ENCODE data around the gene CENPO. TPM values are rescaled to one million over a fixed set of nuclear protein-coding genes. Genes with fewer than 3 reads are reported as not detected.

CENPO gene
- total RNA-seq, 4 donors from 2014 or later, result 6.0 to 13.8 (median 9.6) TPM

DNA sequence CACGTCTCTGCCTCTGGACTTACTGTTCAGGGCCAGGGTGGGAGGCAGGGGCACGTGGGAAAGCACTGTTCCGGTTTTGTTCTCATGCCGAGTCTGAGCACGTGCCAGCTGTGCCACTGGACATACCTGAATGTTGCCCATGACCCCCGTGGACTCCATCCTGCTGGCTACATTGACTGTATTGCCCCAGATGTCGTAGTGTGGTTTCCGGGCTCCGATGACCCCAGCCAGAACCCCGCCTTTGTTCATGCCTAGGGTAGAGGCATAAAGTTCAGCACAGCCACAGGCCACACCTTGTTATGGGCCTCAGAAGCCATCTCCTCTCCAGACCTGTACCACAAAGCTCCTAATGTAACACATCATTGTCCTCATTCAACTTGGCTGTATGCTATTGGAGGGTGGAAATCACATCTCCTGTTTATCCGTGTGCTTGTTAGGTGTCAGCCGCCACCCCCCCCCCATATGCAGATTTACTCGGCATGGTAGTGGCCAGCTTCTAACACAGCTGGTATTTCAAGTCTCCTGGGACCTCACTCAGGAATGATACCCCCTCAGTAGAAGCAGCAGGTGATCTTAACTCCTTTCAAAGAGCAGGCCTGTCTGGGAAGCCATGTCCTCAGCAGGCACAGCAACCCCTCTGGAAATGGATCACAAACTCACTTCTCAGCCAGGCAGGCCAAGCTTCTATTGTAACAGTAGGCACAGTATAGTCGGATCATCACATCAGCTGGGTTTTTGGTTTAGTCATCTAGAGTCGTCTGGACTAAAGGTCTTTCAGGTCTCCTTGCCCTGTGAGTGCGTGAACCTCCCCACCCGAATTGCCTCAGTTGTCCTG, 27.6 kb downstream of the CENPO start:
- intact Hi-C loops (cut with DNase I; ENCODE audit: low total_unique reads) (no loop called here), in situ Hi-C loops (cut with MboI; ENCODE audit: low pct_ligation_motif_present in 1 of 4, low pct_unique_long_range_greater_than_20kb in 1 of 4, low sequenced_read_pairs in 3 of 4) (loop anchor here in 3 of 4 donors (5.0 to 10.0 kb wide), 2 partner anchors 406 to 414 kb away; no protein-coding TSS in a partner anchor)
- Histone ChIP-seq H3K4me3 (no peak overlapping the region), H3K27me3 (no peaks in the 10 kb centered on the region), H3K27ac (no peak overlapping the region), H3K4me1 (no peaks in the 10 kb centered on the region), H3K9me3 (no peaks in the 10 kb centered on the region), H3K36me3 (peaks cover 0 to 8% (median 0%) of the 10 kb centered on the region in 4 donors)
- 86 to 87% methylated on average over 2 to 17 of the region's 17 CpGs for WGBS, 2 donors (ENCODE audit: low coverage in 1 of 2)
- DNase-seq, result no peak
- TF ChIP-seq POLR2AphosphoS5 (IDR thresholded peaks at IDR 0.05), result no peak
- no peak for TF ChIP-seq EP300 (IDR thresholded peaks at IDR 0.05; ENCODE audit: low read depth)
- no peak for TF ChIP-seq POLR2A (IDR thresholded peaks at IDR 0.05)
- TF ChIP-seq, protein P1, sequence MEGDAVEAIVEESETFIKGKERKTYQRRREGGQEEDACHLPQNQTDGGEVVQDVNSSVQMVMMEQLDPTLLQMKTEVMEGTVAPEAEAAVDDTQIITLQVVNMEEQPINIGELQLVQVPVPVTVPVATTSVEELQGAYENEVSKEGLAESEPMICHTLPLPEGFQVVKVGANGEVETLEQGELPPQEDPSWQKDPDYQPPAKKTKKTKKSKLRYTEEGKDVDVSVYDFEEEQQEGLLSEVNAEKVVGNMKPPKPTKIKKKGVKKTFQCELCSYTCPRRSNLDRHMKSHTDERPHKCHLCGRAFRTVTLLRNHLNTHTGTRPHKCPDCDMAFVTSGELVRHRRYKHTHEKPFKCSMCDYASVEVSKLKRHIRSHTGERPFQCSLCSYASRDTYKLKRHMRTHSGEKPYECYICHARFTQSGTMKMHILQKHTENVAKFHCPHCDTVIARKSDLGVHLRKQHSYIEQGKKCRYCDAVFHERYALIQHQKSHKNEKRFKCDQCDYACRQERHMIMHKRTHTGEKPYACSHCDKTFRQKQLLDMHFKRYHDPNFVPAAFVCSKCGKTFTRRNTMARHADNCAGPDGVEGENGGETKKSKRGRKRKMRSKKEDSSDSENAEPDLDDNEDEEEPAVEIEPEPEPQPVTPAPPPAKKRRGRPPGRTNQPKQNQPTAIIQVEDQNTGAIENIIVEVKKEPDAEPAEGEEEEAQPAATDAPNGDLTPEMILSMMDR (IDR thresholded peaks at IDR 0.05), result no peak

DNA sequence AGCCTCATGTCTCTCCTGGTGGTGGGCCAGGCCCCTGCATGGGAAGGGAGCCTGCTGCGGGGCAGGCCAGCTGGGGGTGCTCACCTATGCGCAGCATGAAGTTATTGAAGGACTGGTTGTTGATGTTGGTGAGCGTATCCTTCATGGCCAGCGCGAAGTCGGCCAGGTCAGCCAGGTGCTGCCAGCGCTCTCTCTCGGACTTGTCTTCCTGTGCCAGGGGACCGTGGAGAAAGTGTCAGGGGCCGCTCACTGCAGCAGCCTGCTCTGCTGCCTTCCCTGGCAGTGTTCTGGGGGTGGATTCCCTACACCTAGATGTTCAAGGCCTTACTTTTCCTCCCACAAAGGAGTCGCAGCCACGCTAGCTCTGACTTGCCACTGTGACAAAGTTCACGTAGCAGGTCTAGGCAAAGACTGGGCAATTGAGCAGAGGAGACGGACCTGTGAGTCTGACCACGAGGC, 28.2 kb downstream of the CENPO start:
- intact Hi-C loops (cut with DNase I; ENCODE audit: low total_unique reads), result no loop called here
- in situ Hi-C loops (cut with MboI; ENCODE audit: low pct_ligation_motif_present in 1 of 4, low pct_unique_long_range_greater_than_20kb in 1 of 4, low sequenced_read_pairs in 3 of 4), result loop anchor here in 3 of 4 donors (5.0 to 10.0 kb wide), 2 partner anchors 407 to 414 kb away; no protein-coding TSS in a partner anchor
- TF ChIP-seq, protein P1 (IDR thresholded peaks at IDR 0.05), result no peak
- no peak for TF ChIP-seq POLR2AphosphoS5 (IDR thresholded peaks at IDR 0.05)
- TF ChIP-seq POLR2A (IDR thresholded peaks at IDR 0.05), result no peak
- no peak for TF ChIP-seq EP300 (IDR thresholded peaks at IDR 0.05; ENCODE audit: low read depth)
- no peaks in the 10 kb centered on the region for H3K27me3 ChIP-seq
- H3K36me3 ChIP-seq, result peaks cover 0 to 8% (median 0%) of the 10 kb centered on the region in 4 donors
- DNase-seq, result no peak
- no peaks in the 10 kb centered on the region for H3K4me1 ChIP-seq
- 89% methylated on average over 14 of the region's 15 CpGs; no CpG with 5 or more reads in 1 of the 2 donors for WGBS, 2 donors (ENCODE audit: low coverage in 1 of 2)
- H3K27ac ChIP-seq, result no peak overlapping the region
- no peaks in the 10 kb centered on the region for H3K9me3 ChIP-seq
- no peak overlapping the region for H3K4me3 ChIP-seq

DNA sequence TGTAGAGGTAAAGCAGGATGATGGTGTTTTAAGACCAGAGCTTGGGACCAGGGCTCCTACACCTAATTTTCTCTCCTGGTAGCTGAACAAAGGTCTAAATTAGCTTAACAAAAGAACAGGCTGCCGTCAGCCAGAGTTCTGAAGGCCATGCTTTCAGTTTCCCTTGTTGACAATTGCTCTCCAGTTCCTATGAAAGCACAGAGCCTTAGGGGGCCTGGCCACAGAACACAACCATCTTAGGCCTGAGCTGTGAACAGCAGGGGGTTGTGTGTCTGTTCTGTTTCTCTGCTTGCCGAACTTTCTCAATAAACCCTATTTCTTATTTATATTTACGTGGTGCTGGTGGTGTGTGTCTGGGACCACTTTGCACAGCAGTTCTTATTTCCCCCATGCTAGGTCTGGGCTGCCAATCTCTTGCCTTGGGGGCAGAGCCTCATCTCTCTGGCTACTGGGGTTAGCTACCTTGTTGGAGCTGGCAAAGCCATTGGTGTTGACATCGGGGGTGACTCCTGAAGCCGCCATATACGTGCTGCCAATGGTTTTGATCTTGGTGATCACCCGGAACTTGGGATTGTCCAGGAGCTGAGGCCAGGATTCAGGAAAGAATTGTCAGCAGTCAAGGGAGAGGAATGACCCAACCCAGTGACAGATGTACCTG, 29.0 kb downstream of the CENPO start:
- H3K4me3 ChIP-seq, result no peak overlapping the region
- H3K4me1 ChIP-seq, result peaks cover 0 to 2% (median 1%) of the 10 kb centered on the region in 4 donors
- H3K36me3 ChIP-seq, result peaks cover 0 to 8% (median 0%) of the 10 kb centered on the region in 4 donors
- in situ Hi-C loops (cut with MboI; ENCODE audit: low pct_ligation_motif_present in 1 of 4, low pct_unique_long_range_greater_than_20kb in 1 of 4, low sequenced_read_pairs in 3 of 4), result loop anchor here in 3 of 4 donors (5.0 to 10.0 kb wide), 2 partner anchors 407 to 415 kb away; no protein-coding TSS in a partner anchor
- H3K9me3 ChIP-seq, result no peaks in the 10 kb centered on the region
- H3K27ac ChIP-seq, result no peak overlapping the region
- 91 to 100% methylated on average over 1 to 7 of the region's 7 CpGs for WGBS, 2 donors (ENCODE audit: low coverage in 1 of 2)
- no peak for DNase-seq
- intact Hi-C loops (cut with DNase I; ENCODE audit: low total_unique reads), result no loop called here
- TF ChIP-seq EP300 (IDR thresholded peaks at IDR 0.05; ENCODE audit: low read depth) (no peak), POLR2A (IDR thresholded peaks at IDR 0.05) (no peak), POLR2AphosphoS5 (IDR thresholded peaks at IDR 0.05) (no peak)
- TF ChIP-seq, protein P1 (IDR thresholded peaks at IDR 0.05), result no peak
- no peaks in the 10 kb centered on the region for H3K27me3 ChIP-seq

DNA sequence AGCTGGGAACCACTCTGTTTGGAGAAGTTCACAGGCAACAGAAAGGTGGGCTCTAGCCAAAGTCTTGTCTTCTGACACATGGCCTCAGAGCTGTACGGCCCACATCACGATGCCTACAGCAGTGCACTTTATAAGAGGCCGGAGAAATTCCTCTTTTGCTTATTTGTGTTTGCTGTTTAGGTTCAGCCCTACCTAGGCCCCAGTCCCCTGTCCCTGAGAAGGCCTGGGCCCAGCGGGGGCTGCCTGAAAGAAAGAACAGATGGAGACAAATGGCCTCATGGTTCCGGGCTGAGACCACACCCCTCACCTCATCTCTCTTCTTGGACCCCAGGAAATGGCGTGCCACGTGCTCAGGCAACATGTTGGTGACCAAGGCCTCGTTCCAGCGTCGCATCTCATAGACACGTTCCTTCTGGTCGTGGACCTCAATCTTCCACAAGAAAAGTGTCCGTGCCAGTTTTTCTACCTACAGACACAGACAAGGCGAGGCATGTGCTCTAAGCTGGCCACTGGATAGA, 30.9 kb downstream of the CENPO start:
- Histone ChIP-seq H3K4me1 (peaks cover 3 to 5% (median 5%) of the 10 kb centered on the region in 4 donors), H3K27me3 (no peaks in the 10 kb centered on the region), H3K36me3 (peaks cover 0 to 8% (median 0%) of the 10 kb centered on the region in 4 donors), H3K9me3 (no peaks in the 10 kb centered on the region), H3K4me3 (no peak overlapping the region), H3K27ac (no peak overlapping the region)
- whole genome bisulfite sequencing, 2 donors (ENCODE audit: low coverage in 1 of 2), result 94 to 100% methylated on average over 6 to 14 of the region's 14 CpGs
- DNase-seq, result no peak
- in situ Hi-C loops (cut with MboI; ENCODE audit: low pct_ligation_motif_present in 1 of 4, low pct_unique_long_range_greater_than_20kb in 1 of 4, low sequenced_read_pairs in 3 of 4) (loop anchor here in 3 of 4 donors (5.0 to 10.0 kb wide), 2 partner anchors 409 to 417 kb away; no protein-coding TSS in a partner anchor), intact Hi-C loops (cut with DNase I; ENCODE audit: low total_unique reads) (no loop called here)
- TF ChIP-seq EP300 (IDR thresholded peaks at IDR 0.05; ENCODE audit: low read depth) (no peak), POLR2A (IDR thresholded peaks at IDR 0.05) (no peak), POLR2AphosphoS5 (IDR thresholded peaks at IDR 0.05) (no peak)
- TF ChIP-seq, protein P1 (IDR thresholded peaks at IDR 0.05), result no peak

All from transverse colon (tissue), 4 donors.